GM19467 (cell line): ENCODE results near the gene POLDIP2.

ENCODE experiments used
- ATAC-seq: cut with Tn5 transposase; IDR thresholded peaks from one replicate; pipeline ENCODE4 v1.9.1; 2021; ENCODE audit warnings: mild to moderate bottlenecking, moderate library complexity; ENCODE audit not compliant: unreplicated experiment

The POLDIP2 gene

GRCh38 chr17:28318759-28319597 is 38.3 kb downstream of the POLDIP2 start, which contains the start of gene TMEM97:
TMEM97 (plus strand) TSS chr17:28319200; CDS start chr17:28319240, 40 bp downstream.
- ATAC-seq = peak; percentile 95

DNA sequence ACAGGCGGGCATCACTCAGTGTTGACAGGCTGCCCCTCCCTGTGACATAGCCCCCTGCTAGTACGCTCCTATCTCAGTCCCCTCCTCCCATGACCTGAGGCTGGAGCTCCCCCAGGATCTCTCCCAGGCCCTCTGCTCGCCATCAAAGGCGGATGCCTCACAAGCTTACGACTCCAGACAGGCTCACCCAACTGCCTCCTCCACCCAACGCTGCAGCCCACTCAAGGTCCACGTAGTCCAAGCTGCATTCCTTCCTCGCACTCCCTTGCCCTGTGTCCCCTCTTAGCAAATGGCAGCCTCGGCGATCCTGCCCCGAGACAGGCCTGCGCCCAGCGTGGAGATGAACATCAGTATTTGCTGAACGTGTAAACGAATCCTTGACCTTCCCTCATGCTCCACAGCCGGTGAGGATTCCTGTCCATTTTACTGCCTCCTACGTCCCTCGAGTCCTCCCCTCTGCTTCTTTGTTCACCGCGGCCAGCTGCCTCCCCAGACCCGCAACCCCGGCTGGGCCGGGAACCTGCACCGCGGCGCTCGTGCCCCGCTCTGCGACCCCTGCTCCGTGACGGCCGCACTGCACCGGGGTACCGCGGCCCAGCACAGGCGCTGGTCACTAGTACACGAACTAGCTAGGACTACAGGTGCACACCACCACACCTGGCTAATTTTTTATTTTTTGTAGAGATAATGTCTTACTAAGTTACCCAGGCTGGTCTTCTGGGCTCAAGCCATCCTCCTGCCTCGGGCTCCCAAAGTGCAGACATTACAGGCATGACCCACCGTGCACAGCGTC is 39.2 kb downstream of the POLDIP2 start:
- ATAC-seq = no peak

GRCh38 chr17:28317099-28317965 is 40.0 kb downstream of the POLDIP2 start:
- no peak for ATAC-seq

- no peak for ATAC-seq
Observed at GRCh38 chr17:28315846-28316705, 41.3 kb downstream of the POLDIP2 start.

DNA sequence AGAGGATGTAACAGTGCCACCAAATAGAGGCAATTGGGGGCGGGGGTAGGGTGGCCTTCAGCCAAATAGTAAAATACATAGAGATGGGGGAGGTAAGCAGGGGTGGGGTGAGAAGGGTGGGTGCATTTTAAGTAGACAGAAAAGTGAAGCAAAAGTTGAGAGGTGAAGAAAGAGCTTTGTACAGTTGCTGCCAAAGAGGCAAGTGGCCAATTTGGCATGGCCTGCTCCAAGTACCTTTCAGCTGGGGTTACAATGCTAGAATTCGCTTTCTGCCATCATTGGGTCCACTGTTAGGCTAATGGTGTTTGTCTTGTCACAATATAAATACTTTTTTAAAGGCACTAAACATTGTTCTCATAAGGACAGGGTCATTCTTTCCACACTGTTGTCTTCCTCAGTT is 43.5 kb downstream of the POLDIP2 start:
- ATAC-seq = no peak

- no peak for ATAC-seq
Observed at GRCh38 chr17:28306954-28307401, 50.3 kb downstream of the POLDIP2 start.

DNA sequence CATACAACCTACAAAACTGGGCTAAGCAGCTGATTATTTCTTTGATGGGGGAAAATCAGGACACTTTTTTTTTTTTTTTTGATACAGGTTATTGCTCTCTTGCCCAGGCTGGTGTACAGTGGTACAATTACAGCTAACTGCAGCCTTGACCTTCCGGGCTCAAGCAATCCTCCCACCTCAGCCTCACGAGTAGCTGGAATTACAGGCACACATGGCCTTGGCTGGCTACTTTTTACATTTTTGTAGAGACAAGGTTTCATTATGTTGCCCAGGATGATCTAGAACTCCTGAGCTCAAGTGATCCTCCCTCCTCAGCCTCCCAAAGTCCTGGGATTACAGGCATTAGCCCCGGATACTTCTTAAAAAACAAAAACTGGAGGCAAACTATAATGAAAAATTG is 58.9 kb downstream of the POLDIP2 start:
- no peak for ATAC-seq
